GM21367 (cell line): ENCODE results near the gene RAPH1.

Source experiments
- ATAC-seq: cut with Tn5 transposase; IDR thresholded peaks from one replicate; pipeline ENCODE4 v1.9.1; 2021; ENCODE audit not compliant: unreplicated experiment

RAPH1 gene

DNA sequence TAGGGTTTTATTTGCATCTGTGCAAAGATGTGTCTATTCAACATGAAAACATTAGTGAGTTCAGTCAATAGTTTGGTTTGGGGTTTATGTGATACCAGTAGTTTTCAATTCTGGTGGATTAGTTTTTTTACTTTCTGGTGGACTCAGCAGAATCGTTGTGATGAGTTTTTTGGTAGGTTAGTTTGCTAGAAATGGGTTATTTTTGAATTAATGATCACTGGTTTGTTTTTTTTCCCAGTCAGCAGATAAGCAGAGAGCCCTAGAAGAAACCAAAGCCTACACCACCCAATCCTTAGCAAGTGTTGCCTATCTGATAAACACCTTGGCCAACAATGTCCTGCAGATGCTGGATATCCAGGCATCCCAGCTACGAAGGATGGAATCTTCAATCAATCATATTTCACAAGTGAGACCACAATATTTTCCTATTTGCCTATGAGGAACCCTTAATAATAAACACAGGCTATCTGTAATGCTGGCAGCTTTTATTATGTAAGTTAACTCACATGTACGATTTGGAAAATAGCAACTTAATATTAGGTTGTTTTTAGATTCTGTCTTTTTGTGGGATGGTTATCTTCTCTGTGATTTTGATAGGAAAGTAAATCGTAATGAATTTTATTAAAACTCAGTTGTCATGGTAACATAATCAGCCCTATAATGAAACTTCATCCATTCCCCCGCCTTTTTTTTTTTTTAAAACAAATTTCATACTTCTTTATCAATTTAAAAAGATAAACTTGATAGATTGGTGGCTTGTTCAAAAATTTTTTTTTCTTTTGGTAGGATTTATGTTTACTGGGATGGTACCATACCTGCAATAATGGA, 168.2 kb downstream of the RAPH1 start:
- no peak for ATAC-seq

DNA sequence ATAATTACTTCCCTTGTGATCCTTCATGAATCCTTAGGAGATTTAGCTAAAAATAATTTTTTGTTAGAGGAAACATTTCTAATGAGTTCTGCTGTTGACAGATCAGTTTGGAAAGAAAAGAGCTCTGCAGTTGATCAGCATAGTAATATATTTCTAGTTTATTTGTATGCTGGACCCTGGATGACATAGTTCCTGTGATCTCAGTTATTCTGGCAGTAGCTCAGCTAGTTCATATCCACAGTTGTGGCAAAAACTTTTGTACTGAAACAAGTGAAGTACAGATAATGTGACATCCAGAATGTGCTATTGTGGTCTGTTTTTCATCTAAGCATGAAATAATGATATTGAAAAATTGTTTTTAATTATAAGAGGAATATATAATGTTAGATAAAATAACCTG, 173.2 kb downstream of the RAPH1 start:
- ATAC-seq, result no peak

DNA sequence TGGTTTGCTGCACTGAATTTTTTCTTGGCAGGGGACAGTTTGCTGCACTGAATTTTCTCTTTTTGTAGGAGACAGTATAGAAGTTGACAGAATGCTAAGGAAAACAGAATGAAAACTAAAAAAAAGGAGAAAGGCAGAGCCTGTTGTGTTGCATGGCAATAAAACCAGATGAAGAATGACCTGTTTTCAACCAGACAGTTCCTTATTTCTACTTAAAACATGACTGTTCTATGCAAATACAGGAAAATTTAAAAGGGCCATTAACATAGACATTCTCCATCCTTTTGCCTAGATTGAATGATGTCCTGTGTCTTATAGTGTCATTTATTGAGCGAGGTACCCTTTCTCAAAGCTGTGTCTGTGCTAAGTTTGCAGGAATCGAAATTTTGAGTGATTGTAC, 173.6 kb downstream of the RAPH1 start:
- no peak for ATAC-seq

DNA sequence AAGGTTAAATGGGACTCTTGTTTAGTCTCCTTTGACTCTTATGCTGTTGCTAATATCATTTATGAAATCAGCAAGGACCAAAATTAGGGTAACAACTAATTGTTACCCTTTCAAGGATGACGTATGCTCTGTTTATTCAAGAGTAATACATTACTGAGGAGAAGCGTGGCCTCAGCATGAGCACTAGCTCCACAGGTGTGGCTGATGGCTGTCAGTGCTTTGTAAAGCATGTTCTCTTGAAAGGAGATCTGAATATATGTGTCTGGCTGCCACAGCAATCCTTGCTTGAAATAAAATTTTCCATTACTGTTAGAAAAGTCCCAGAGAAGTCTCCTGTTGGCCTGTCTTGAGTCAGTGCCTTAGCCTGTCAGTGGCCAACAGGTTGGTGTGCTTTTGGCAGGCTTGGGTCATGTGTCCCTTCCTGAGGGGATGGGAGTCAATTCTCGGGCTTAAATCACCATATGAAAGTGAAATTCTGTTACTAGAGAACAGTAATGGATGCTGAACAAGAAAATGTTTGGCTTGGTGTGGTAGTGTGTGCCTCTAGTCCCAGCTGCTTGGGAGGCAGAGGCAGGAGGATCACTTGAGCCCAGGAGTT, 174.2 kb downstream of the RAPH1 start:
- ATAC-seq, result no peak

DNA sequence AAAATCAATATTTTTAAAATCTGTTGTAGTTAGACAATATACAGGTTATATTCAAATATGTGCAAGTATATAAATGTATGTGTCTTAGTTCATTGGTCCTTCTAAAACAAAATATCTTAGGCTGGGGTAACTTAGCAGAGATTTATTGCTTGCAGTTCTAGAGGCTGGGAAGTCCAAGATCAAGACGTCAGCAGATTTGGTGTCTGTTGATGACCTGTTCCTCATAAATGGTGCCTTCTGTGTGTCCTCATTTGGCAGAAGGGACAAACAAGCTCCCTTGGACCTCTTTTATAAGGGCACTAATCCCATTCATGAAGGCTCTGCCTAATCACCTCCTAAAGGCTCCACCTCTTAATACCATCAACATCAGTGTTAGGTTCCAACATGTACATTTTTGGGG, 175.7 kb downstream of the RAPH1 start:
- ATAC-seq, result no peak

DNA sequence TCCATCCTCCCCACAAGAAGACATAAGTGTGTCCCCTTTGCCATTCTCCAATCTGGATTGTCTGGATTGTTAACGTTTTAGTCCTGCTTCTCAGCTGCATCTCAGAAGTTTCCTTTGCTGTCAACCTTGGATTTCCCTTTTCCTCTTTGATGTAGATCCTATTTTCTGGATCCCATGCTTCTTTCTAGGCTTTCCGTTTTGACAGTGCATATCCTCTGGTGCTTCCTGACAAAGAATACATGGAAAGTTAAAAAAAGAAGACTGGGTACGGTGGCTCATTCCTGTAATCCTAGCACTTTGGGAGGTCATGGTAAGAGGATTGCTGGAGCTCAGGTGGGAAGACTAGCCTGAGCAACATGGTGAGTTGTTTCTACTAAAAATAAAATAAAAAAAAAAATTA, 180.1 kb downstream of the RAPH1 start:
- ATAC-seq, result no peak

DNA sequence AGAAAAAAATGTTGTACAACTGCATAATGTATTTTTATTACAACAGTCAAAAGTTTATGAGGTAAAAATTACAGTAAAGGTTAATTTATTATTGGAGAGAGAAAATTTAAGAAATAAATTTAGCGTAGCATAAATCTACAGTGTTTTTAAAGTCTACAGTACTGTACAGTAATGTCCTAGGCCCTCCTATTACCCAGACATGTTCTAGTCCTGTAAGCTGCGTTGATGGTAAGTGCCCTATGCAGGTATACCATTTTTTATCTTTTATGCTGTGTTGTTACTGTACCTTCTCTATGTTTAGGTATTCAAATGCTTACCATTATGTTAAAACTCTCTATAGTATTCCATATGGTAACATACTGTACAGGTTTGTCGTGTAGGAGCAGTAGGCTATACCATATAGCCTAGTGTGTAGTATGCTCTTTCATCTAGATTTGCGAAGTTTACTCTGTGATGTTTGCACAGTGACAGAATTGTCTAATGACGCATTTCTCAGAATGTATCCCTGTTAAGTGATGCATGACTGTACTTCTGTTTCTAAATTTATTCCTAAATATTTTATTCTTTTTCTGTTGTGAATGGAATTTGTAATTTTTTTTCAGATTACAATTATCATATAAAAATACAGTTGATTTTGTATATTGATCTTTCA, 182.4 kb downstream of the RAPH1 start:
- ATAC-seq, result no peak

DNA sequence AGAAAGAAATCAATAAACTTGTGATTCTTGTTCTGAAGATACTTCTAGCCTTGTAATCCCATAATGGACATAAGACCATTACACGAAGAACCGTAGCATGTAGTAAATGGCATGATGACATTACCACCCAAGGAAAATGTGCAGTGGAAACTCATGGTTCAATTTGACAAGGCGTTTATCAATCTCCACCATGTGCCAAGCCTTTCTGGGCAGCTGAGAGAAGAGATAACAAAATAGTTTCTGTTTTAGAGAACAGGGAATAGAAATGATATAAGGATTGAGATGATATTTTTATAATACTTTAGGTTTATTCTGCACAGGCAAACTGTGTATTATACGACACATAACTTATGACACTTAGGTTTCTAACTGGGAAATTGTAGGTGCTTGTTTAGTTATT, 187.7 kb downstream of the RAPH1 start:
- ATAC-seq, result no peak

DNA sequence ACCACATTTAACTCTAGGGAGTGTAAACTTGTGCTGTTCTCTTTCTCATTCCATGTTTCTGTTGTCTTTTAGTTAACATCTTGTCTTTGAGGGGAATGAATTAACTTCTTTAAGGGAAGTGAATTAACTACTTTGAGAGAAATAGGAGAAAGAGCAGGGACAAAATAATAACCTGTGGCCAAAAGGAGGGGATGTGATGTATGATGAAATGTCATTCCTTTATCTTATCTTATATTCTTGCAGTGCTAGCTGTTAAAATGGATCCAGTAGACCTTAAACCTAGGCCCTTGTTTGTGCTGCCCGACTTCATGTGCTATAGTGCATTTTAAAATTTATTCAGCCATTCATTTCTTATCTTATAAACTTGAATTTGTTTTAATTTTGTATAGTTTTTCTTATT, 188.5 kb downstream of the RAPH1 start:
- ATAC-seq, result no peak

DNA sequence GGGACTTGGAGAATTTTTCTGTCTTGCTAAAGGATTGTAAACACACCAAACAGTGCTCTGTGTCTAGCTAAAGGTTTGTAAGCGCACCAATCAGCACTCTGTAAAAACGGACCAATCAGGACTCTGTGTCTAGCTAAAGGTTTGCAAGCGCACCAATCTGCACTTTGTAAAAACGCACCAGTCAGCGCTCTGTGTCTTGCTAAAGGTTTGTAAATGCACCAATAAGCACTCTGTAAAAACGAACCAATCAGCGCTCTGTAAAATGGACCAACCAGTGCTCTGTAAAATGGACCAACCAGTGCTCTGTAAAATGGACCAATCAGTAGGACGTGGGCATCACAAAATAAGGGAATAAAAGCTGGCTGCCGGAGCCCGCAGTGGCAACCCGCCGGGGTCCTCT, 190.4 kb downstream of the RAPH1 start:
- no peak for ATAC-seq
